Urinary bladder (tissue), 4 donors: ENCODE measurements around the gene VPS26B. TPM values are rescaled to one million over a fixed set of nuclear protein-coding genes. Genes with fewer than 3 reads are reported as not detected.
"Not testable (repeated sequence)": the region's sequence is repeated elsewhere in the genome, so short reads cannot be mapped to it uniquely, and the experiment has no call there.

Source experiments
- DNase-seq: peaks from one replicate; pipeline ENCODE4 v3.0.0-alpha.2; 2015; ENCODE audit errors: extremely low spot score
- H3K27ac ChIP-seq: one replicate; pipeline ENCODE4 v1.5.1; 2013; ENCODE audit warnings: low read depth, mild to moderate bottlenecking, moderate library complexity
- H3K36me3 ChIP-seq: one replicate; pipeline ENCODE4 v1.6.1; 2013; ENCODE audit warnings: mild to moderate bottlenecking, moderate library complexity; ENCODE audit not compliant: insufficient read depth
- H3K4me1 ChIP-seq: one replicate; pipeline ENCODE4 v1.6.1; 2013; ENCODE audit warnings: mild to moderate bottlenecking, moderate library complexity; ENCODE audit not compliant: insufficient read depth
- H3K4me3 ChIP-seq: one replicate; pipeline ENCODE4 v1.5.1; 2013; ENCODE audit warnings: low read depth, low read length
- WGBS: extraction: QIAGEN DNeasy Blood & Tissue Kit; methylation state at CpG from one replicate; pipeline ENCODE4 v1.1.7; 2013; 5-methylcytosine and 5-hydroxymethylcytosine counted together
- polyA plus RNA-seq: library from polyadenylated mRNA; stranded (reverse); fragments of 200-250 nt; gene quantifications from one replicate; pipeline ENCODE4 v1.2.3, GENCODE V29; 2013
- total RNA-seq: library from RNA; depleted of rRNA; stranded (reverse); fragments of >200 nt; gene quantifications from one replicate; pipeline ENCODE4 v1.2.3, GENCODE V29; 2014
- donor health status: healthy with polysubstance abuse.
- donor health status: healthy.

The VPS26B gene
- total and polyA plus RNA-seq, 2 donors, result 33.6 to 38.3 TPM

GRCh38 chr11:134272381-134273316 is 48.2 kb downstream of the VPS26B start:
- DNase-seq, result no peak
- Histone ChIP-seq H3K27ac (no peak overlapping the region), H3K4me3 (no peak overlapping the region), H3K4me1 (peaks cover 4% of the 10 kb centered on the region), H3K36me3 (no peaks in the 10 kb centered on the region)
- WGBS, result 24% methylated on average over 18 of the region's 18 CpGs

- no peak for DNase-seq
- H3K27ac ChIP-seq, result no peak overlapping the region
These were observed 48.8 kb downstream of the VPS26B start for GRCh38 chr11:134273317-134273712.

GRCh38 chr11:134275188-134275533 is 50.7 kb downstream of the VPS26B start:
- no peak for DNase-seq
- H3K4me3 ChIP-seq, result no peak overlapping the region
- no peak overlapping the region for H3K27ac ChIP-seq
- H3K4me1 ChIP-seq, result peaks cover 4% of the 10 kb centered on the region
- H3K36me3 ChIP-seq, result no peaks in the 10 kb centered on the region
- 21% methylated on average over 5 of the region's 5 CpGs for WGBS

More at GRCh38 chr11:134273317-134273712, 48.8 kb downstream of the VPS26B start:
- Histone ChIP-seq H3K4me3 (no peak overlapping the region), H3K4me1 (peaks cover 4% of the 10 kb centered on the region), H3K36me3 (no peaks in the 10 kb centered on the region)
- WGBS, result 29% methylated on average over 3 of the region's 3 CpGs

- no peaks in the 10 kb centered on the region for H3K36me3 ChIP-seq
- WGBS, result 1% methylated on average over 68 of the region's 68 CpGs
- peak within 1 kb of the TSS; percentile 43 for H3K4me3 ChIP-seq
- DNase-seq, result no peak
- H3K4me1 ChIP-seq, result peaks cover 4% of the 10 kb centered on the region
- no peak within 1 kb of the TSS for H3K27ac ChIP-seq
These were observed 51.3 kb downstream of the VPS26B start, which contains the start of gene GLB1L3 for GRCh38 chr11:134275534-134276395. TSS of gene GLB1L3 (plus strand) at chr11:134276379. CDS start at chr11:134276741, 362 bp downstream.

GRCh38 chr11:134276396-134277182 is 52.1 kb downstream of the VPS26B start:
- no peak for DNase-seq
- 1% methylated on average over 88 of the region's 88 CpGs for WGBS
- H3K4me1 ChIP-seq, result peaks cover 4% of the 10 kb centered on the region
- H3K27ac ChIP-seq, result no peak overlapping the region
- H3K36me3 ChIP-seq, result no peaks in the 10 kb centered on the region
- peak overlapping the region; percentile 43 for H3K4me3 ChIP-seq

- peaks cover 4% of the 10 kb centered on the region for H3K4me1 ChIP-seq
- no peak overlapping the region for H3K4me3 ChIP-seq
- H3K27ac ChIP-seq, result no peak overlapping the region
- no peak for DNase-seq
- 18% methylated on average over 36 of the region's 36 CpGs for WGBS
- no peaks in the 10 kb centered on the region for H3K36me3 ChIP-seq
These were observed 52.9 kb downstream of the VPS26B start for GRCh38 chr11:134277183-134278001.

GRCh38 chr11:134278356-134278755 is 53.9 kb downstream of the VPS26B start:
- WGBS, result 92% methylated on average over 4 of the region's 4 CpGs
- no peak for DNase-seq
- Histone ChIP-seq H3K36me3 (no peaks in the 10 kb centered on the region), H3K4me1 (peaks cover 4% of the 10 kb centered on the region), H3K4me3 (no peak overlapping the region), H3K27ac (no peak overlapping the region)

GRCh38 chr11:134281635-134282034 is 57.2 kb downstream of the VPS26B start:
- not testable (repeated sequence) for H3K4me1 ChIP-seq, H3K27ac ChIP-seq, H3K4me3 ChIP-seq, DNase-seq, H3K36me3 ChIP-seq
- WGBS, result 80% methylated on average over 14 of the region's 17 CpGs

- WGBS, result 77% methylated on average over 22 of the region's 22 CpGs
- no peak for DNase-seq
These were observed 57.9 kb downstream of the VPS26B start for GRCh38 chr11:134282121-134283045.

GRCh38 chr11:134283461-134284230 is 59.2 kb downstream of the VPS26B start:
- H3K36me3 ChIP-seq, result no peaks in the 10 kb centered on the region
- 84% methylated on average over 16 of the region's 16 CpGs for WGBS
- no peak for DNase-seq
- H3K27ac ChIP-seq, result no peak overlapping the region
- H3K4me1 ChIP-seq, result no peaks in the 10 kb centered on the region
- no peak overlapping the region for H3K4me3 ChIP-seq

More at GRCh38 chr11:134282121-134283045, 57.9 kb downstream of the VPS26B start:
- Histone ChIP-seq H3K4me1 (no peaks in the 10 kb centered on the region), H3K36me3 (no peaks in the 10 kb centered on the region), H3K27ac (no peak overlapping the region), H3K4me3 (no peak overlapping the region)

GRCh38 chr11:134284349-134284748 is 59.9 kb downstream of the VPS26B start:
- not testable (repeated sequence) for DNase-seq
- 83% methylated on average over 5 of the region's 5 CpGs for WGBS

More at GRCh38 chr11:134284349-134284748, 59.9 kb downstream of the VPS26B start:
- H3K27ac ChIP-seq, H3K4me3 ChIP-seq, H3K4me1 ChIP-seq, H3K36me3 ChIP-seq: not testable (repeated sequence)
